HG02943 (cell line): ENCODE measurements around the gene IFIT5.
A peak's percentile ranks its signal among the peaks of the same experiment; 100 is the strongest.
"Not testable (repeated sequence)": the region's sequence is repeated elsewhere in the genome, so short reads cannot be mapped to it uniquely, and the experiment has no call there.

Source experiments
- ATAC-seq: cut with Tn5 transposase; IDR thresholded peaks from one replicate; pipeline ENCODE4 v1.9.1; 2021; ENCODE audit warnings: mild to moderate bottlenecking, low read depth, moderate library complexity; ENCODE audit not compliant: unreplicated experiment

Gene IFIT5

DNA sequence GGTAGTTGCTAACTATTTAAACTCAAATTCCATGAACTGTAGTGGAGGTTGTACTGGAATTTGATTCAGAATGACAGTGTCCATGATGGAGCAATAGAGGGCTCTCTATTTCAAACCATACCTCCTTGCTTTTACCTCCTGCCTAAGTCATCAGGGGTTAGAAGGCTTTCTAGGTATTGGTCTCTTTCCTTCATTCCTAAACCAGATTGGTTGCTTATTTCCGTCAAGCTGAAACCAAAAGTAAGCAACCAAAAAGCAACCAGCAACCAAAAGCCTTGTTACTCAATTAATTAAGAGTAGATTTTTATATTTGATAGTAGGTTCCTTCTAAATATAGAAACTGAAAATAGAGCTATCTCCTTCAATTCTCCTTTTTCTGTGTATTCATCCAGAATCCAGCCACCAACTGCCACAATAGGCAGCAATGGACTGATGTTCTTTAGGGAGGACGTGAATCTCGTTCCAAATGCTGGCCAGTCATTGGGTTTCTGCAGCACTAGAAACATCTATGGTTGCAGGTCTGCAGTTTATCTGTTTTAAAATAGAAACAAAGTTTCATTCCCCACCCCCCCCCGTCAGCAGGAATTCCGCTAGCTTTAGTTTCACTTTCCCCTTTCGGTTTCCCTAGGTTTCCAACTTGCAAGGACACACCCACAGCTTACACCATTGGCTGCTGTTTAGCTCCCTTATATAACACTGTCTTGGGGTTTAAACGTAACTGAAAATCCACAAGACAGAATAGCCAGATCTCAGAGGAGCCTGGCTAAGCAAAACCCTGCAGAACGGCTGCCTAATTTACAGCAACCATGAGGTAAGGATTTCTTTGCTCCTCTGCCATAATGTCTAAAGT is 22.2 kb upstream of the IFIT5 start, which contains the start of gene IFIT1:
Gene IFIT1, plus strand, starts transcription at position 717 of the 850 bp plus-strand sequence. Its CDS starts 90 bp downstream, at position 807.
- ATAC-seq = peak; percentile 79

GRCh38 chr10:89392974-89393373 is 21.4 kb upstream of the IFIT5 start:
- peak; percentile 25 for ATAC-seq

DNA sequence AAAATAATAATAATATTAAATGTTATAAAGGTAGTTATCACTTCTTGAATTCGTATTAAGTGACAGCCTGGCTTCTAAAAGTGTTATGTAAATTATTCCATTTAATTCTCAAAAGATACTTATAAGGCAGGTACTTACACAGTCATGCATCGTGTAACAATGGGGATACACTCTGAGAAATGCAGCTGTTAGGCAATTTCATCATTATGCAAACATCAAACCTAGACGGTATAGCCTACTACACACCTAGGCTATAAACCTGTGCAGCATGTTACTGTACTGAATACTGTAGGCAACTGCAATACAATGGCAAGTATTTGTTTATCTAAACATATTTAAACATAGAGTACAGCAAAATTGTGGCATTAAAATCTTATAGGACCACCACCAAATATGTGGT is 20.5 kb upstream of the IFIT5 start:
- no peak for ATAC-seq

- ATAC-seq = no peak
These were observed 19.2 kb upstream of the IFIT5 start for GRCh38 chr10:89395141-89395540.

GRCh38 chr10:89398003-89398749 is 16.2 kb upstream of the IFIT5 start:
- ATAC-seq = no peak

- no peak for ATAC-seq
These were observed 14.4 kb upstream of the IFIT5 start for GRCh38 chr10:89399956-89400355.

GRCh38 chr10:89403043-89403442 is 11.3 kb upstream of the IFIT5 start:
- no peak for ATAC-seq

- no peak for ATAC-seq
These were observed 10.0 kb upstream of the IFIT5 start for GRCh38 chr10:89404104-89405047.

GRCh38 chr10:89406178-89406577 is 8.2 kb upstream of the IFIT5 start:
- not testable (repeated sequence) for ATAC-seq

DNA sequence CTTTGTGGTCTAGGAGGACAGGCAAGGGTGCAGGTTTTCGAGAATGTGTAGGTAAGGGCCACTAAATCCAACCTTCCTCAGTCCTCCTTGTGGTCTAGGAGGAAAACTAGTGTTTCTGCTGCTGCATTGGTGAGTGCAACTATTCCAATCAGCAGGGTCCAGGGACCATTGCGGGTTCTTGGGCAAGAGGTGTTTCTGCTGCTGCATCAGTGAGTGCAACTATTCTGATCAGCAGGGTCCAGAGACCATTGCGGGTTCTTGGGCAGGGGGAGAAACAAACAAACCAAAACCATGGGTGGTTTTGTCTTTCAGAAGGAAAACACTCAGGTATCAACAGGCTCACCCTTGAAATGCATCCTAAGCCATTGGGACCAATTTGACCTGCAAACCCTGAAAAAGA is 6.6 kb upstream of the IFIT5 start:
- not testable (repeated sequence) for ATAC-seq

DNA sequence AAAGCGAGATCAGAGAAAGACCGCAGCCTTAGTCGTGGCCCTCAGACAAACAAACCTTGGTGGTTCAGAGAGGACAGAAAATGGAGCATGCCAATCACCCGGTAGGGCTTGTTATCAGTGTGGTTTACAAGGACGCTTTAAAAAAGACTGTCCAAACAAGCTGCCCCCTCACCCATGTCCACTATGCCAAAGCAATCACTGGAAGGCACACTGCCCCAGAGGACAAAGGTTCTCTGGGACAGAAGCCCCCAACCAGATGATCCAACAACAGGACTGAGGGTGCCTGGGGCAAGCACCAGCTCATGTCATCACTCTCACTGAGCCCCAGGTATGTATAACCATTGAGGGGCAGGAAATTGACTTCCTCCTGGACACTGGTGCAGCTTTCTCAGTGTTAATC is 5.1 kb upstream of the IFIT5 start:
- not testable (repeated sequence) for ATAC-seq

DNA sequence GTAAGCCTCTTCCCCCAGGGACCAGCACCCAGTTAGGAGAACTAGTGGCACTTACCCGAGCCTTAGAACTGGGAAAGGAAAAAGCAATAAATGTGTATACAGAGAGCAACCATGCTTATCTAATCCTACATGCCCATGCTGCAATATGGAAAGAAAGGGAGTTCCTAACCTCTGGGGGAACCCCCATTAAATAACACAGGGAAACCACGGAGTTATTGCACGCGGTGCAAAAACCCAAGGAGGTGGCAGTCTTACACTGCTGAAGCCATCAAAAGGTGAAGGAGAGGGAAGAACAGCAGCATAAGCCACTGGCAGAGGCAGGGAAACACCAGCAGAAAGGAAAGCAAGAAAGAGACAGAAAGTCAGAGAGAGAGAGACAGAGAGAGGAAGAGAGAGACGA is 3.8 kb upstream of the IFIT5 start:
- ATAC-seq = not testable (repeated sequence)

- not testable (repeated sequence) for ATAC-seq
These were observed 3.2 kb upstream of the IFIT5 start for GRCh38 chr10:89411135-89411534.

DNA sequence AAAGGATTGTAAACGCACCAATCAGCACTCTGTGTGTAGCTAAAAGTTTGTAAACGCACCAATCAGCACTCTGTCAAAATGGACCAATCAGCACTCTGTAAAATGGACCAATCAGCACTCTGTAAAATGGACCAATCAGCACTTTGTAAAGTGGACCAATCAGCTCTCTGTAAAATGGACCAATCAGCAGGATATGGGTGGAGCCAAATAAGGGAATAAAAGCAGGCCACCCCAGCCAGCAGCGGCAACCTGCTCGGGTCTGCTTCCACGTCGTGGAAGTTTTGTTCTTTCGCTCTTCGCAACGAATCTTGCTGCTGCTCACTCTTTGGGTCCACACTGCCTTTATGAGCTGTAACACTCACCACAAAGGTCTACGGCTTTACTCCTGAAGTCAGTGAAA is 2.1 kb upstream of the IFIT5 start:
- not testable (repeated sequence) for ATAC-seq

- no peak for ATAC-seq
These were observed 913 bp upstream of the IFIT5 start for GRCh38 chr10:89413398-89413912.

DNA sequence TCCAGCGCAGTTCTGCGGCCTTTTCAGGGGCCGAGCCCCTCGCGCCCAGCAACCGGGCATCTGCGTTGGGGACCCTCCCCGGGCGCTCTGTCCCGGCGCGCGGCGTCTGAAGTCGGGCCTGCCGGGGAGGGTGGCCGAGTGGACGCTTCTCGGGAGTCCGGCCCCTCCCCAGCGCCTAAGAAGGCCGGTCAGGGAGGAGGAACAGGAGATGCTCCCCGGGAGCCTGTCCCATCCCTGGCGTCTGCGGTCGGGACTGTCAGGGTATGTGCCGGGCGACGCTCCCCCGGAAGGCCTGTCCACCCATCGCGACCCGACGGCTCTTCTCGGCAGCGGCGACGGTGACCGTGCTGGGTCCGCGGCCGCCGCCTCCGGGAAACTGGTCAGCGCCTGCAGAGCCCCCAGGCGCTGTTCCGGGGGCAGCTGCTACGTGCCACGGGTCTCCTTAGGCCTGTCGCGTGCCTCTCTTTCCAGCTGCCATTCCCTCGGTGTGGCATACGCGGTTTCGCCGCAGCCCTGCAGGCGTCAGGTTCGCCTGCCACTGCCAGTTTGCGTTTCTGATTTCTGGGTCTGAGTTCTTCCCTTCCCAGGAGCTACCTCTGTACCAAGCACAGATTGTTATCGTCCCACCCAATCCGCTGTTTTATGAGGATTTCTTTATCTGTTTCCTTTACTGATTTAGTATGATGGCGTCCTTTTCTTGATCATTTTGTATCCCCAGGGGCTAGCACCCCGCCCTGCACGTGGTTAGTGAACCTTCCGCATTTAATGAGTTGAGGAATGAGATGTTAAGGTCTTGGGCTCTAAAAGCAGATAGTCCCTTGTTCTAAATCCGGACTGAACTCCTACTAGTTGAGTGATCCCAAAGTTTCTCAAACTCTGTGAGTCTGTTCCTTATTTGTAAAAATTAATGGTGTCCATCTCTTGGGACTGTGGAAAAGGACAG is 782 bp downstream of the IFIT5 start:
- peak; percentile 30 for ATAC-seq

DNA sequence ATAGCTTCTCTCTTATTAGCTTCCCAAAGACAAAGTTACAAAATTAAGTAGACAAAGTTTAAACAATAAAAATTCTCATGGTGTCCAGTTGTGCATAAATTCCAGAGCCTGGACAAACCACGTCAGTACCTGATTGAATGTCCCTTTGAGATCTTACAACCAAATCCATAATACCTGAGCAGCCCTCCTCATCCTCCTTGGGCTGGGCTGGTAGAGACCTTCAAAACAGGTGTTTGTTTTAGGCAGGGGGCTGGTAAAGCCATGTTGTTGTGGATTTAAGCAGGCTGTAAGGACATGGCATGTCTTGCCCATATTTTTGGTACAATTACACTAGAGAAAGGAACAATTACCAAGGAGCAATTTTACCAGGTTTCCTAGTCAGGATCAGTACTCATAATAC is 2.1 kb downstream of the IFIT5 start:
- no peak for ATAC-seq

- ATAC-seq = no peak
These were observed 5.2 kb downstream of the IFIT5 start for GRCh38 chr10:89419548-89419947.

DNA sequence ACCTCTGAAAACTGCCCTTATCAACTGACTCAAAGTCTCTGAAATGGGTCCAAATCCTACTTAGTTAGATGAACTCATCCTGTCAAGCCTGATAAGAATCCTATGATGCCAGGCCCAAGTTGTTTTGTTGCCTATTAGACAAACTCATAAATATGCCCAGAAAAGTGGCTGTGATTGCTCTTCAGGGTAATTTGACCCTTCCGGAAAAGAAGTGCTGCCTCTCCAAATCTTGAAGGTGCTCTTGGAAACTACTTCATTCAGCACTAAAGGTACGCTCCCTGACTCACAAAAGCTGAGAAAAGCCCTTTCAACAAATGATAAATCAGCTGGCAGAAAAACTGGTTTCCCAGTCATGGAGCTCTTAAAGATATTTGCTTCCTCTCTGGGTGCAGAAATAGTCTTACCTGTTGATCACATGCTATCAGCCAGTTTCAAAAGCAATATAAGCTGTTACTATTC is 6.7 kb downstream of the IFIT5 start:
- ATAC-seq = no peak
